Transverse colon (tissue), 4 donors: ENCODE results near the gene C19orf44.
"Not testable (repeated sequence)": the region's sequence is repeated elsewhere in the genome, so short reads cannot be mapped to it uniquely, and the experiment has no call there.

ENCODE experiments used
- CTCF ChIP-seq, 5 experiments: fragments of 200-600 bp in 3 of 5; fragments of 450-650 bp in 2 of 5; sonication (generic) in 3 of 5; IDR thresholded peaks; 1 replicate in 2 of 5; 2 replicates in 3 of 5; pipeline ENCODE4 v1.5.1; 2016 to 2017; ENCODE audit warnings: antibody characterized with exemption in 5 of 5, inconsistent platforms in 3 of 5, mild to moderate bottlenecking in 2 of 5, moderate library complexity in 1 of 5
- POLR2A ChIP-seq: fragments of 450-650 bp; IDR thresholded peaks from one replicate; pipeline ENCODE4 v1.6.1; 2016; ENCODE audit warnings: antibody characterized with exemption, mild to moderate bottlenecking, moderate library complexity
- POLR2AphosphoS5 ChIP-seq, 3 donors: sonication (generic); formaldehyde crosslinking; IDR thresholded peaks; one replicate each; pipeline ENCODE4 v1.6.1; 2016; ENCODE audit warnings: antibody characterized with exemption in 3 of 3

- TF ChIP-seq CTCF (IDR thresholded peaks at IDR 0.05); POLR2A; POLR2AphosphoS5 (IDR thresholded peaks at IDR 0.05): not testable (repeated sequence)
These were observed 10.0 kb downstream of the C19orf44 start for GRCh38 chr19:16506161-16506560.
